Thyroid gland (tissue), 4 donors: ENCODE measurements around the gene B4GAT1. TPM values are rescaled to one million over a fixed set of nuclear protein-coding genes. Genes with fewer than 3 reads are reported as not detected.

Source experiments
- DNase-seq, 2 donors: peaks; one replicate each; pipeline ENCODE4 v3.0.0-alpha.2; 2019
- H3K27ac ChIP-seq, 3 donors: fragments of 200-600 bp; sonication (generic); 1 replicate in 2 of 3; 2 replicates in 1 of 3; pipeline ENCODE4 v1.5.1; 2016 to 2019; ENCODE audit warnings: mild to moderate bottlenecking in 1 of 3, moderate library complexity in 1 of 3
- H3K27me3 ChIP-seq: fragments of 200-600 bp; sonication (generic); one replicate; pipeline ENCODE4 v1.5.1; 2019
- H3K36me3 ChIP-seq, 2 donors: fragments of 200-600 bp; sonication (generic); one replicate each; pipeline ENCODE4 v1.5.1; 2016 to 2019
- H3K4me1 ChIP-seq, 2 donors: fragments of 200-600 bp; sonication (generic); one replicate each; pipeline ENCODE4 v1.5.1; 2017 to 2019
- H3K4me3 ChIP-seq, 3 donors: fragments of 200-600 bp; sonication (generic); replicated peaks in 1 of 3; 1 replicate in 2 of 3; 2 replicates in 1 of 3; pipeline ENCODE4 v1.5.1; 2016; ENCODE audit warnings: mild to moderate bottlenecking in 1 of 3
- H3K9me3 ChIP-seq: fragments of 200-600 bp; sonication (generic); one replicate; pipeline ENCODE4 v1.5.1; 2017
- POLR2A ChIP-seq, 2 donors: fragments of 450-650 bp; IDR thresholded peaks; one replicate each; pipeline ENCODE4 v1.6.1; 2017; ENCODE audit warnings: antibody characterized with exemption in 2 of 2, mild to moderate bottlenecking in 2 of 2, moderate library complexity in 1 of 2
- WGBS, 2 donors: methylation state at CpG; one replicate each; pipeline ENCODE4 v1.1.5; 2017; 5-methylcytosine and 5-hydroxymethylcytosine counted together
- intact Hi-C: fragments of 100-400 bp; cut with DNase I; formaldehyde crosslinking; loops from one replicate; pipeline ENCODE4 v1.15.1; 2023
- total RNA-seq, 4 donors: library from RNA; depleted of rRNA; stranded (reverse); fragments of >200 nt; gene quantifications; one replicate each; pipeline ENCODE4 v1.2.3, GENCODE V29; 2016
- TF ChIP-seq, protein P1 (sequence below), 6 experiments: fragments of 200-600 bp in 3 of 6; fragments of 450-650 bp in 3 of 6; sonication (generic) in 3 of 6; IDR thresholded peaks; one replicate each; pipeline ENCODE4 v1.5.1; 2016 to 2019; ENCODE audit warnings: antibody characterized with exemption in 6 of 6, mild to moderate bottlenecking in 2 of 6, inconsistent platforms in 1 of 6, moderate library complexity in 1 of 6

Gene B4GAT1
- total RNA-seq, 4 donors from 2014 or later = 41.1 to 67.2 (median 49.5) TPM

DNA sequence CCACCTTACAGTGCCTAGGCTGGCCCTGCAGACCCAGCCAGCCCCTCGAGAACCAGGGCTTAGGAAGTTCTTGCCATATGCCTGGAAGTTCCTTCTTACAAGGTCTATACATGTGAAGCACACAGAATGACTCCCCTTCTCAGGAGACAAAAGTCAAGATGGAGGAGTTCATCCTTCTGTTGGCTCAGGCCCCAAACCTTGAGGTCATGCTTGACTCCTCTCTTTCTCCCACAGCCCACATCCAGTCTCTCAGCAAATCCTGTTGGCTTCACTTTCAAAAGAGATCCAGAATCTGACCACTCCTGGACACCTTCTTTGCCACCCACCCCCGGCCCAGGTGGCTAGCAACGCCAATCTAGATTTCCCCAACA, 28.8 kb downstream of the B4GAT1 start:
- TF ChIP-seq, protein P1, sequence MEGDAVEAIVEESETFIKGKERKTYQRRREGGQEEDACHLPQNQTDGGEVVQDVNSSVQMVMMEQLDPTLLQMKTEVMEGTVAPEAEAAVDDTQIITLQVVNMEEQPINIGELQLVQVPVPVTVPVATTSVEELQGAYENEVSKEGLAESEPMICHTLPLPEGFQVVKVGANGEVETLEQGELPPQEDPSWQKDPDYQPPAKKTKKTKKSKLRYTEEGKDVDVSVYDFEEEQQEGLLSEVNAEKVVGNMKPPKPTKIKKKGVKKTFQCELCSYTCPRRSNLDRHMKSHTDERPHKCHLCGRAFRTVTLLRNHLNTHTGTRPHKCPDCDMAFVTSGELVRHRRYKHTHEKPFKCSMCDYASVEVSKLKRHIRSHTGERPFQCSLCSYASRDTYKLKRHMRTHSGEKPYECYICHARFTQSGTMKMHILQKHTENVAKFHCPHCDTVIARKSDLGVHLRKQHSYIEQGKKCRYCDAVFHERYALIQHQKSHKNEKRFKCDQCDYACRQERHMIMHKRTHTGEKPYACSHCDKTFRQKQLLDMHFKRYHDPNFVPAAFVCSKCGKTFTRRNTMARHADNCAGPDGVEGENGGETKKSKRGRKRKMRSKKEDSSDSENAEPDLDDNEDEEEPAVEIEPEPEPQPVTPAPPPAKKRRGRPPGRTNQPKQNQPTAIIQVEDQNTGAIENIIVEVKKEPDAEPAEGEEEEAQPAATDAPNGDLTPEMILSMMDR (IDR thresholded peaks at IDR 0.05) = no peak
- no peak for TF ChIP-seq POLR2A (IDR thresholded peaks at IDR 0.05)
- Histone ChIP-seq H3K36me3 (no peaks in the 10 kb centered on the region), H3K9me3 (no peaks in the 10 kb centered on the region), H3K4me3 (no peak overlapping the region), H3K4me1 (peaks cover 0 to 20% of the 10 kb centered on the region in 2 donors), H3K27me3 (peaks cover 3% of the 10 kb centered on the region), H3K27ac (no peak overlapping the region)
- DNase-seq = no peak
- intact Hi-C loops = no loop called here
- WGBS, 2 donors = 74 to 88% methylated on average over 3 of the region's 3 CpGs

GRCh38 chr11:66317723-66318599, 29.5 kb downstream of the B4GAT1 start:
- DNase-seq = peak; percentile 9 to 21
- Histone ChIP-seq H3K9me3 (no peaks in the 10 kb centered on the region), H3K4me3 (peak overlapping the region in 1 of 3 donors; percentile 26), H3K27me3 (peaks cover 3% of the 10 kb centered on the region), H3K27ac (peak overlapping the region in 2 of 3 donors; percentile 50 to 59), H3K36me3 (no peaks in the 10 kb centered on the region), H3K4me1 (peaks cover 4 to 26% of the 10 kb centered on the region in 2 donors)
- TF ChIP-seq, protein P1 (IDR thresholded peaks at IDR 0.05) = no peak
- no peak for TF ChIP-seq POLR2A (IDR thresholded peaks at IDR 0.05)
- WGBS, 2 donors = 39 to 43% methylated on average over 7 to 10 of the region's 16 CpGs
- intact Hi-C loops = no loop called here

- intact Hi-C loops = no loop called here
- TF ChIP-seq, protein P1 (IDR thresholded peaks at IDR 0.05) = no peak
- Histone ChIP-seq H3K9me3 (no peaks in the 10 kb centered on the region), H3K4me1 (peaks cover 6 to 32% of the 10 kb centered on the region in 2 donors), H3K27me3 (peaks cover 3% of the 10 kb centered on the region), H3K4me3 (peak overlapping the region in 1 of 3 donors; percentile 26), H3K36me3 (no peaks in the 10 kb centered on the region), H3K27ac (peak overlapping the region; percentile 50 to 59 (median 53))
- WGBS, 2 donors = 8 to 12% methylated on average over 10 to 12 of the region's 14 CpGs
- peak; percentile 33 to 45 for DNase-seq
Observed at GRCh38 chr11:66317322-66317722, 30.1 kb downstream of the B4GAT1 start.

GRCh38 chr11:66316849-66317251, 30.6 kb downstream of the B4GAT1 start, which contains the start of gene CD248:
CD248 (minus strand) TSS chr11:66317044; CDS start chr11:66317027, 17 bp downstream.
- DNase-seq = peak; percentile 33 to 46
- H3K4me3 ChIP-seq = peak within 1 kb of the TSS in 1 of 3 donors; percentile 26
- H3K36me3 ChIP-seq = no peaks in the 10 kb centered on the region
- 7 to 20% methylated on average over 1 to 3 of the region's 29 CpGs for WGBS, 2 donors
- peaks cover 6 to 32% of the 10 kb centered on the region in 2 donors for H3K4me1 ChIP-seq
- peaks cover 3% of the 10 kb centered on the region for H3K27me3 ChIP-seq
- TF ChIP-seq, protein P1 (IDR thresholded peaks at IDR 0.05) = no peak
- peak in 1 of 2 donors; percentile 34 for TF ChIP-seq POLR2A (IDR thresholded peaks at IDR 0.05)
- intact Hi-C loops = no loop called here
- no peaks in the 10 kb centered on the region for H3K9me3 ChIP-seq
- H3K27ac ChIP-seq = peak within 1 kb of the TSS; percentile 50 to 59 (median 53)
